K562 (cell line): ENCODE measurements around the gene FAM98C. TPM values are rescaled to one million over a fixed set of nuclear protein-coding genes. Genes with fewer than 3 reads are reported as not detected.

ENCODE experiments used
- ATF7 ChIP-seq: fragments of 450-650 bp; IDR thresholded peaks from 2 replicates; pipeline ENCODE4 v1.7.1; 2014; ENCODE audit warnings: mild to moderate bottlenecking, moderate library complexity
- BRCA1 ChIP-seq, 2 experiments: fragments of 450-650 bp in 1 of 2; sonication (generic) in 1 of 2; formaldehyde crosslinking in 1 of 2; IDR thresholded peaks; 2 replicates each; pipeline versions ENCODE4 v1.5.0 to v1.6.1; 2017 to 2020; ENCODE audit warnings: mild to moderate bottlenecking in 1 of 2, missing genetic modification reagents in 1 of 2
- CTCF ChIP-seq, 3 experiments: IDR thresholded peaks in 2 of 3; conservative IDR thresholded peaks in 1 of 3; 2 replicates each; pipeline ENCODE4 v1.5.1; 2011 to 2012; ENCODE audit warnings: low read length in 3 of 3, mild to moderate bottlenecking in 3 of 3, control low read depth in 2 of 3, improper control_type of control experiment in 1 of 3, inconsistent platforms in 1 of 3, low read depth in 1 of 3, mixed read lengths in 1 of 3, moderate library complexity in 1 of 3; ENCODE audit not compliant: insufficient read depth in 2 of 3
- NCOA6 ChIP-seq: fragments of 450-650 bp; IDR thresholded peaks from 2 replicates; pipeline ENCODE4 v1.6.1; 2017; ENCODE audit warnings: mild to moderate bottlenecking
- NONO ChIP-seq, 2 experiments: fragments of 200-400 bp in 1 of 2; fragments of 450-650 bp in 1 of 2; formaldehyde crosslinking in 1 of 2; IDR thresholded peaks; 2 replicates each; pipeline ENCODE4 v1.6.1; 2017; ENCODE audit warnings: low read depth in 2 of 2, mild to moderate bottlenecking in 2 of 2, moderate library complexity in 2 of 2, low read length in 1 of 2
- PKNOX1 ChIP-seq: fragments of 450-650 bp; IDR thresholded peaks from 2 replicates; pipeline ENCODE4 v1.6.1; 2016
- POLR2AphosphoS5 ChIP-seq: IDR thresholded peaks from 2 replicates; pipeline ENCODE4 v1.6.1; 2011; ENCODE audit warnings: mild to moderate bottlenecking, low read depth, low read length, moderate library complexity; ENCODE audit not compliant: control insufficient read depth, insufficient read depth
- POLR2G ChIP-seq: fragments of 200-400 bp; formaldehyde crosslinking; IDR thresholded peaks from 2 replicates; pipeline ENCODE4 v1.6.1; 2017; ENCODE audit warnings: low read depth, mild to moderate bottlenecking, antibody characterized with exemption, low read length, moderate library complexity
- POLR2H ChIP-seq: IDR thresholded peaks from 2 replicates; pipeline ENCODE4 v1.6.1; 2016; ENCODE audit warnings: missing genetic modification characterization, low read depth, mild to moderate bottlenecking, control low read depth, missing compliant biosample characterization, moderate library complexity
- SP1 ChIP-seq: sonication (generic); formaldehyde crosslinking; IDR thresholded peaks from 2 replicates; pipeline ENCODE4 v1.8.1; 2022; ENCODE audit warnings: mild to moderate bottlenecking, missing genetic modification reagents
- SUPT5H ChIP-seq: fragments of 450-650 bp; IDR thresholded peaks from 2 replicates; pipeline ENCODE4 v1.6.1; 2016
- TCF3 ChIP-seq: sonication (generic); formaldehyde crosslinking; IDR thresholded peaks from 2 replicates; pipeline ENCODE4 v1.4.0; 2020; ENCODE audit warnings: mild to moderate bottlenecking, missing genetic modification reagents
- U2AF1 ChIP-seq: fragments of 200-400 bp; formaldehyde crosslinking; optimal IDR thresholded peaks from 2 replicates; pipeline ENCODE3; 2017; ENCODE audit warnings: mild to moderate bottlenecking, low read depth, low read length, moderate library complexity
- YY1 ChIP-seq, 3 experiments: IDR thresholded peaks; 2 replicates each; pipeline ENCODE4 v1.6.1; 2011; ENCODE audit warnings: low read length in 2 of 3, mild to moderate bottlenecking in 2 of 3, moderate library complexity in 2 of 3, borderline replicate concordance in 1 of 3, control low read depth in 1 of 3, low read depth in 1 of 3; ENCODE audit not compliant: insufficient read depth in 3 of 3, insufficient replicate concordance in 2 of 3, control insufficient read depth in 1 of 3, insufficient read length in 1 of 3; ENCODE audit errors: extremely low read depth in 1 of 3
- ZNF395 ChIP-seq: fragments of 200-800 bp; sonication (Bioruptor generic); IDR thresholded peaks from 2 replicates; pipeline ENCODE4 v1.6.1; 2017; ENCODE audit warnings: missing genetic modification characterization, missing compliant biosample characterization
- ZNF444 ChIP-seq: fragments of 250-450 bp; sonication (Bioruptor Pico); IDR thresholded peaks from 2 replicates; pipeline ENCODE4 v1.4.0; 2020; ENCODE audit warnings: mild to moderate bottlenecking, moderate library complexity
- ZZZ3 ChIP-seq: fragments of 450-650 bp; IDR thresholded peaks from 2 replicates; pipeline ENCODE4 v1.6.1; 2016; ENCODE audit warnings: antibody characterized with exemption, mild to moderate bottlenecking, moderate library complexity
- polyA plus RNA-seq, 8 experiments: library from polyadenylated mRNA; depleted of rRNA in 4 of 8; stranded (reverse) in 5 of 8; unstranded in 3 of 8; fragments of >200 nt; fragmentation: Nextera tagmentation in 2 of 8; fragmentation: Illumina TruSeq in 1 of 8; extraction: Ambion mirVana in 2 of 8; extraction: Trizol in 1 of 8; gene quantifications; 2 replicates each; pipeline versions ENCODE4 v1.2.1 to v1.2.3, GENCODE V29; 2011 to 2014; ENCODE audit warnings: inconsistent platforms in 1 of 8, missing spikeins in 1 of 8
- total RNA-seq, 7 experiments: library from RNA; depleted of rRNA in 6 of 7; stranded (reverse); fragments of >200 nt in 6 of 7; fragmentation: Illumina TruSeq in 2 of 7; extraction: Trizol in 2 of 7; gene quantifications; 2 replicates each; pipeline versions ENCODE4 v1.2.1 to v1.2.3, GENCODE V29; 2011 to 2021; ENCODE audit warnings: low replicate concordance in 1 of 7
- TF ChIP-seq, protein P1 (sequence below): sonication (generic); formaldehyde crosslinking; IDR thresholded peaks from 2 replicates; pipeline ENCODE4 v1.8.0; 2022; ENCODE audit warnings: missing genetic modification reagents, mild to moderate bottlenecking, moderate library complexity, borderline replicate concordance

The FAM98C gene
- total and polyA plus RNA-seq, 9 of the 15 experiments (the other 6 are each of a cell fraction or from before 2014, with no cell fraction given): 1.7 to 43.8 (median 13.7) TPM

- TF ChIP-seq POLR2G (peak; percentile 50; the same call in 1 of the 2 replicates), TCF3 (CRISPR knock-in tag) (no peak), NCOA6 (no peak), BRCA1 (IDR thresholded peaks at IDR 0.05) (no peak), BRCA1 (CRISPR knock-in tag; IDR thresholded peaks at IDR 0.05) (no peak), YY1 (IDR thresholded peaks at IDR 0.05; ENCODE audit: borderline replicate concordance in 1 of 3, control insufficient read depth in 1 of 3, extremely low read depth in 1 of 3, insufficient read depth in 3 of 3, insufficient read length in 1 of 3, insufficient replicate concordance in 2 of 3, low read depth in 1 of 3, low read length in 2 of 3) (no peak), U2AF1 (no peak), POLR2AphosphoS5 (peak; percentile 15; the same call in 1 of the 2 replicates), SP1 (0 out of 2 replicates have a peak, but pooled peaks have one; percentile 5), ZNF395 (CRISPR knock-in tag) (no peak), ZNF444 (CRISPR knock-in tag) (no peak), POLR2H (tag) (no peak), SUPT5H (0 out of 2 replicates have a peak, but pooled peaks have one; percentile 34), NONO (IDR thresholded peaks at IDR 0.05; ENCODE audit: low read depth in 2 of 2, low read length in 1 of 2) (0 out of 4 replicates have a peak, but pooled peaks of 1 of the 2 experiments have one; percentile 18), ZZZ3 (no peak), PKNOX1 (0 out of 2 replicates have a peak, but pooled peaks have one; percentile 40), ATF7 (peak; percentile 64), CTCF (IDR thresholded peaks at IDR 0.05 in 2 of 3, conservative IDR thresholded peaks at IDR 0.05 in 1 of 3; ENCODE audit: insufficient read depth in 2 of 3, low read depth in 1 of 3, low read length in 3 of 3) (peak; percentile 57 to 68 (median 62))
- TF ChIP-seq, protein P1, sequence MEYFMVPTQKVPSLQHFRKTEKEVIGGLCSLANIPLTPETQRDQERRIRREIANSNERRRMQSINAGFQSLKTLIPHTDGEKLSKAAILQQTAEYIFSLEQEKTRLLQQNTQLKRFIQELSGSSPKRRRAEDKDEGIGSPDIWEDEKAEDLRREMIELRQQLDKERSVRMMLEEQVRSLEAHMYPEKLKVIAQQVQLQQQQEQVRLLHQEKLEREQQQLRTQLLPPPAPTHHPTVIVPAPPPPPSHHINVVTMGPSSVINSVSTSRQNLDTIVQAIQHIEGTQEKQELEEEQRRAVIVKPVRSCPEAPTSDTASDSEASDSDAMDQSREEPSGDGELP (CRISPR knock-in tag): peak; percentile 39; the same call in 1 of the 2 replicates
- TF ChIP-seq, all 486 proteins: peak for 16
Observed at GRCh38 chr19:38384209-38385027, 18.5 kb upstream of the FAM98C start (continued).
